Measurements from ENCODE around the gene LYL1. TPM values are rescaled to one million over a fixed set of nuclear protein-coding genes. Genes with fewer than 3 reads are reported as not detected.

The LYL1 gene
- total RNA-seq, 1 experiment from 2014 or later = 0.63 TPM

DNA sequence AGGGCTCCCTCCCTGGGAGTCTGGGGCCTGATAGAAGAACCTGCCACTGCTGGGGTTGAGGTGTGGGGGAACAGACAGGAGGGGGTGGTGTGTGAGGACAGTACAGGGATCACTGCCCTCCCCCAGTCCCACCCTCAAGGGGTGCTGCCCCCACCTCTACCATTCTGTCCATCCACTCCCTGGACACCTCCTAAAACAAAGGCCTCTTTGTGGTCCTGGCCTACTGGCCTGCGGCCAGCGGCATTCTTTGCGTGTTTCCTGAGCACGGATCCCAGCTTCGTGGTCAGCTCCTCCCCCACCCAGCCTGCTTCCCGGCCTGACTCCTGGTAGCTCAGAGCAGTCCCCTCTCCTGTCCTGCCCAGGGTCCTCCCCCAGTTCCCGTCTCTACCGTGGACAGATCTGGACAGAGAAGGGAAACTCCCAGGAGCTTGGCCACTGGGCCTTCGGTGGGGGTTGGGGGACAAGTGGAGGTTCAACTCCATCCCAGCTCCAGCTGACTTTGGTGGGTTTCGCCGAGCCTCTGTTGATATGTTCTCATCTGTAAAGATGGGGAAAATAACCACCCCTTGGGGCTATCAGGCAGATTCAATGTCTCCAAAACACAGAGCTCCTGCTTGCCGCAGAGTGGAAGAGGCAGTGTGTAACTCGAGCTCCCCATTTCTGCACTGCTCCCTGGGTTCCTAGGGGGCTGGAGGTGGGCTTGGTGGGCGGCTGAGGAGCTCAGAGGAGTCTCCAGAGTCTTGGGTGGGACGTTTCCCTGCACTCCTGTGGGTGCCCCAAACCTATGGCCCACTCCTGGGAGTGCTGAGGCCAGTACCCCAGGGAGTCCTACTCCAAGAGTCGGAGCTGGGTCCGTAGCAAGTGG is 48.7 kb downstream of the LYL1 start:
- H3K27me3 Mint-ChIP-seq (ENCODE audit: low read depth) = peaks cover 97% of the 10 kb centered on the region
- Histone ChIP-seq H2BK20ac (ENCODE audit: low read depth, low read length, poor library complexity, severe bottlenecking) (no peak overlapping the region), H4K91ac (ENCODE audit: insufficient read length, low read depth, low read length) (no peak overlapping the region), H4K8ac (replicated peaks; ENCODE audit: insufficient read length, low read depth, low read length) (no peak overlapping the region), H4K5ac (ENCODE audit: insufficient read length, low read depth, low read length) (no peak overlapping the region), H3K56ac (ENCODE audit: insufficient read length, low read depth, low read length) (no peak overlapping the region), H3K27me3 (ENCODE audit: insufficient read depth, low read length) (peaks cover 76% of the 10 kb centered on the region), H3K9ac (ENCODE audit: extremely low read depth, insufficient read length, low read length) (no peak overlapping the region), H3K23me2 (ENCODE audit: insufficient read length, low read depth, low read length, poor library complexity, severe bottlenecking) (peaks cover 3% of the 10 kb centered on the region), H2BK5ac (ENCODE audit: insufficient read length, low read length) (no peak overlapping the region), H2AK5ac (ENCODE audit: insufficient read length, low read length) (no peak overlapping the region), H3K14ac (ENCODE audit: insufficient read depth, low read length) (no peak overlapping the region), H2BK15ac (ENCODE audit: low read depth, low read length) (no peak overlapping the region), H2AFZ (ENCODE audit: low read length) (no peak overlapping the region), H3K27ac (ENCODE audit: insufficient read length, low read depth, low read length) (no peak overlapping the region), H3K4me2 (ENCODE audit: insufficient read depth, insufficient read length, low read length) (no peak overlapping the region), H3K9me3 (ENCODE audit: control insufficient read depth, low read depth, low read length) (no peaks in the 10 kb centered on the region), H3K18ac (ENCODE audit: insufficient read length, low read depth, low read length) (no peak overlapping the region), H2BK120ac (ENCODE audit: low read depth, low read length, poor library complexity, severe bottlenecking) (no peak overlapping the region), H3K23ac (ENCODE audit: insufficient read length, low read depth, low read length) (no peak overlapping the region), H3K4ac (ENCODE audit: low read depth, low read length) (no peak overlapping the region), H3K79me2 (ENCODE audit: insufficient read depth, low read length) (no peaks in the 10 kb centered on the region), H3K4me1 (ENCODE audit: insufficient read depth, low read length) (peaks cover 8% of the 10 kb centered on the region; the same call in 1 of the 2 replicates), H3T11ph (ENCODE audit: low read length) (no peak overlapping the region), H3K79me1 (ENCODE audit: insufficient read depth, low read depth, low read length, poor library complexity, severe bottlenecking) (no peaks in the 10 kb centered on the region), H4K20me1 (ENCODE audit: control insufficient read depth, insufficient read depth, insufficient read length) (no peaks in the 10 kb centered on the region), H2BK12ac (ENCODE audit: insufficient read length, low read depth, low read length) (no peak overlapping the region)
- H3K36me3 Mint-ChIP-seq (ENCODE audit: insufficient read depth in 1 of 3, low read depth in 3 of 3) = no peaks in the 10 kb centered on the region; a peak in 1 of 7 replicates
- WGBS (ENCODE audit: extremely low coverage, insufficient read length, low lambda C conversion rate) = no CpG with 5 or more reads among the region's 17 CpGs
- DNase-seq = no peak
- H3K4me1 Mint-ChIP-seq = peaks cover 42 to 63% of the 10 kb centered on the region in 2 experiments
- TF ChIP-seq, protein P1, sequence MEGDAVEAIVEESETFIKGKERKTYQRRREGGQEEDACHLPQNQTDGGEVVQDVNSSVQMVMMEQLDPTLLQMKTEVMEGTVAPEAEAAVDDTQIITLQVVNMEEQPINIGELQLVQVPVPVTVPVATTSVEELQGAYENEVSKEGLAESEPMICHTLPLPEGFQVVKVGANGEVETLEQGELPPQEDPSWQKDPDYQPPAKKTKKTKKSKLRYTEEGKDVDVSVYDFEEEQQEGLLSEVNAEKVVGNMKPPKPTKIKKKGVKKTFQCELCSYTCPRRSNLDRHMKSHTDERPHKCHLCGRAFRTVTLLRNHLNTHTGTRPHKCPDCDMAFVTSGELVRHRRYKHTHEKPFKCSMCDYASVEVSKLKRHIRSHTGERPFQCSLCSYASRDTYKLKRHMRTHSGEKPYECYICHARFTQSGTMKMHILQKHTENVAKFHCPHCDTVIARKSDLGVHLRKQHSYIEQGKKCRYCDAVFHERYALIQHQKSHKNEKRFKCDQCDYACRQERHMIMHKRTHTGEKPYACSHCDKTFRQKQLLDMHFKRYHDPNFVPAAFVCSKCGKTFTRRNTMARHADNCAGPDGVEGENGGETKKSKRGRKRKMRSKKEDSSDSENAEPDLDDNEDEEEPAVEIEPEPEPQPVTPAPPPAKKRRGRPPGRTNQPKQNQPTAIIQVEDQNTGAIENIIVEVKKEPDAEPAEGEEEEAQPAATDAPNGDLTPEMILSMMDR (conservative IDR thresholded peaks at IDR 0.05) = no peak
- no peak overlapping the region for H3K4me3 Mint-ChIP-seq
- no peak overlapping the region for H3K27ac Mint-ChIP-seq
- peaks cover 0 to 10% of the 10 kb centered on the region in 2 experiments; a peak in 2 of 5 replicates for H3K9me3 Mint-ChIP-seq

All from H9 (cell line).